MM.1S (cell line): ENCODE data around the gene FGL2.

ENCODE experiments used
- EZH2 ChIP-seq: fragments of 300-600 bp; sonication (generic); optimal IDR thresholded peaks from 2 replicates; pipeline ENCODE3; 2017; ENCODE audit warnings: low read depth, mild to moderate bottlenecking, antibody characterized with exemption, low read length, mixed read lengths
- EZH2phosphoT487 ChIP-seq: fragments of 300-600 bp; sonication (generic); IDR thresholded peaks from 2 replicates; pipeline ENCODE4 v1.6.1; 2018; ENCODE audit warnings: antibody characterized with exemption, low read length
- TF ChIP-seq, protein P1 (sequence below): fragments of 300-600 bp; sonication (generic); IDR thresholded peaks from 2 replicates; pipeline ENCODE4 v1.5.1; 2016; ENCODE audit warnings: antibody characterized with exemption, low read length, mixed read lengths

- TF ChIP-seq, protein P1, sequence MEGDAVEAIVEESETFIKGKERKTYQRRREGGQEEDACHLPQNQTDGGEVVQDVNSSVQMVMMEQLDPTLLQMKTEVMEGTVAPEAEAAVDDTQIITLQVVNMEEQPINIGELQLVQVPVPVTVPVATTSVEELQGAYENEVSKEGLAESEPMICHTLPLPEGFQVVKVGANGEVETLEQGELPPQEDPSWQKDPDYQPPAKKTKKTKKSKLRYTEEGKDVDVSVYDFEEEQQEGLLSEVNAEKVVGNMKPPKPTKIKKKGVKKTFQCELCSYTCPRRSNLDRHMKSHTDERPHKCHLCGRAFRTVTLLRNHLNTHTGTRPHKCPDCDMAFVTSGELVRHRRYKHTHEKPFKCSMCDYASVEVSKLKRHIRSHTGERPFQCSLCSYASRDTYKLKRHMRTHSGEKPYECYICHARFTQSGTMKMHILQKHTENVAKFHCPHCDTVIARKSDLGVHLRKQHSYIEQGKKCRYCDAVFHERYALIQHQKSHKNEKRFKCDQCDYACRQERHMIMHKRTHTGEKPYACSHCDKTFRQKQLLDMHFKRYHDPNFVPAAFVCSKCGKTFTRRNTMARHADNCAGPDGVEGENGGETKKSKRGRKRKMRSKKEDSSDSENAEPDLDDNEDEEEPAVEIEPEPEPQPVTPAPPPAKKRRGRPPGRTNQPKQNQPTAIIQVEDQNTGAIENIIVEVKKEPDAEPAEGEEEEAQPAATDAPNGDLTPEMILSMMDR: no peak
- TF ChIP-seq EZH2phosphoT487: no peak
- no peak for TF ChIP-seq EZH2
Observed at GRCh38 chr7:77235276-77235675, 35.7 kb upstream of the FGL2 start.
